ENCODE data around the gene ACTR3.

Gene ACTR3

GRCh38 chr2:113888641-113889470, 1.0 kb upstream of the ACTR3 start:
- peak overlapping the region; percentile 92 for H3K4me3 ChIP-seq (ENCODE audit: low read length)
- TF ChIP-seq ZNF274 (IDR thresholded peaks at IDR 0.05; ENCODE audit: low read depth, low read length) = no peak

DNA sequence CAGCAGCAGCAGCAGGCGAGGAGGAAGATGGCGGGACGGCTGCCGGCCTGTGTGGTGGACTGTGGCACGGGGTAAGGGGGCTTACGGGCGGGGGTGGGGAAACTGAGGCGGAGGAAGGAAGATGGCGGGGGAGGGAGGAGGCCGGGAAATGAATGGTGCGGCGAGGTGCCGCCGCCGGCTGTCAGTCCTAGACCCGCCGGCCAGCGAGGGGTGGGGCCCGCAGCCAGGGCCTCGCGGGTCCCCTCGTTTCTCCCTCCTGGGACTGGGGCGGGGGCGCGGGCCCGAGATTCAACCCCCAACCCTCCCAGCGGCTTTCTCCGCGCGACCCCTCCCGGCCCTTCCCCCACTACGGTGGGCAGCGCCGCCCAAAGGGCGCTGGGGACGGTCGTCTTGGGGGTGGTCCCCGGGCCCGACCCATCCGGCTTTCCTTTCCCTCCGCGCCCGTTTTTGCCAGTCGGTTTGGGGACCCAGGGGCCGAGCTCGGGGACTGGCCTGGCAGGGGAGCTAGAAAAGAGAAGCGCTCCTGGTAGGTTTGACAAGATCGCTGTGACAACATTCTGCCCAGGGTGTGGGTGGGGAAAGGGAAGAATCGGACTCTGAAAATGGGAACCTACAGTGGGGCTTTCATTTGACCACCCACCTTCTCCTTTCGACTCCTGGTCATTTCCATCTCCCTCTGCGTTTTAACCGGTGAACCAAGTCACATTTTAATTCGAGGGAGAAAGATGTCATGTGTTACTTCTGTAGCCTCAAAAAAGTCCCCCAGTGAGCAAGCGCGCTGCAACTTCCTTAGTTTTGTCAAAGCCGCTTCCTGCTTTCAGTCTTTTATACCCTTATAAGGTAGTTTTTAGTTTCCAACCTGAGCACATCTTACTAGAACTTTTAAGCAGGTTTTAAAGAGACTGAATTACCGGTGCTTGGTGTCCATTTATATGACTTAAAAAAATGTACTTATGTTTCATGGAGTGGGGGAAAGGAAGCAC, 655 bp downstream of the ACTR3 start:
- no peak for TF ChIP-seq ZNF274 (IDR thresholded peaks at IDR 0.05; ENCODE audit: low read depth, low read length)
- peak overlapping the region; percentile 96 for H3K4me3 ChIP-seq (ENCODE audit: low read length)

DNA sequence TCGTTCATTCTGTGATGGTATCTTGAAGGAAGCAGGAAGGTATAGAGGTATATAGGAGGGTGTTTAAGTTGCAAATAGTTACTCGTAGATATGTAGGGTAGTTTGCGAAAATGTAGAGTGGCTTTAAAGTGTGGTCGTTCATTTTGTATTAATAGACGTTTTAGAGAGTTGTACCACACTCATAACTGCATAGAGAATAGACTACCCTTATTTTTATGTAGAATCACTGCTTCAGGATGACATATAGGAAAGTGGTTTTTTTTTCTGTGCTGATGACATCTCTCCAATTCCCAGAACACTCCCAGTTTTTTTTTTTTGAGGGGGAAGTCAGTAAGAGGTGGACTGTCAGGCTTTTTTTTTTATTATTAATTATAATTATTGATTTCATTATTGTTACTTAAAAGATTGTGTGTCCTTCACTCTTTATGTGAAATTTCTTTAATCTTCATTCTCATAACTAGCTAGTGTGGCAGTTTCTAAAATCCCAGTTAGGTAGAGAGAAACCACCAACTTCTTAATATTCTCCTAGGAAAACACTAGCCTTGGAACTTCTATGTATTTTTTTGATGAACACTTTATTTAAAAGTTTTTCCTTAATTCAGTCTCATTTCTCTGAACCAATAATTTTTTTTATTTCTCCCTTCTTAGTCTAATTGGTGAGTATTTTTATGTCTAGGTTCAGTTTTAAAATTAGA, 1.5 kb downstream of the ACTR3 start:
- no peak for TF ChIP-seq ZNF274 (IDR thresholded peaks at IDR 0.05; ENCODE audit: low read depth, low read length)
- peak overlapping the region; percentile 96; the same call in 1 of the 2 replicates for H3K4me3 ChIP-seq (ENCODE audit: low read length)

DNA sequence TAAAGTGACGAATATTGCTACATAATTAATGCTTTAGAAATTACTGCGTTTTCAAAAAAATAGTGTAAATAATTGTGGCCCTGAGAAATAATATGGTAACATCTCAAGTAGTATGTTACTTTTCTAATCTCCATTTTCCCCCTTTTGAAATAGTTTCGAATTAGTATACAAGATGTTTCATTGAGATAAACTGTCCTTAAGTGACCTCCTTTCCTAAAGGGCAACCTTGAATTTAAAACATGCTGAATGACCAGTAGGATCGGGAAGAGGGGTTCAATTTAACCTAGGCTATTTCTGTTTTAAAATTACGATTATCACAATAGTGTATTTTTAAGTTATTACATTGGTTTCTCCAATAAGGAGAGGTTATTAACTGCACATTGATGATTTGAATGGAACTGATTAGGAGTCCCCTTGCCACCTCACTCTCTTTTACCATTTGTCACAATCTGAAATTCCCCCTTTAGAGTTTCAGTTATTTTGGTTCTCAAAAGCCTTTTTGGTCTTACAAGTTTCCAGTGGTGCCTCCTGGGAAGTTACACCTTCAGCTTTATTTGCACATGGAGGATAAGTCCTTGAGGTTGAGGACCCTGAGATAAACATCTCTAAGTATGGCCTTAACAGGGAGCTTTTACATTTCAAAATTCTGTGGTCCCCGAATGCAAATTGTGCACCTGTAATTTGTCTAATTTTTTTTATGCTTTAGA, 2.3 kb downstream of the ACTR3 start:
- TF ChIP-seq ZNF274 (IDR thresholded peaks at IDR 0.05; ENCODE audit: low read depth, low read length) = no peak
- peak overlapping the region; percentile 96 for H3K4me3 ChIP-seq (ENCODE audit: low read length)

GRCh38 chr2:113894156-113894743, 4.4 kb downstream of the ACTR3 start:
- no peak overlapping the region; the same call in 1 of the 2 replicates for H3K4me3 ChIP-seq (ENCODE audit: low read length)

DNA sequence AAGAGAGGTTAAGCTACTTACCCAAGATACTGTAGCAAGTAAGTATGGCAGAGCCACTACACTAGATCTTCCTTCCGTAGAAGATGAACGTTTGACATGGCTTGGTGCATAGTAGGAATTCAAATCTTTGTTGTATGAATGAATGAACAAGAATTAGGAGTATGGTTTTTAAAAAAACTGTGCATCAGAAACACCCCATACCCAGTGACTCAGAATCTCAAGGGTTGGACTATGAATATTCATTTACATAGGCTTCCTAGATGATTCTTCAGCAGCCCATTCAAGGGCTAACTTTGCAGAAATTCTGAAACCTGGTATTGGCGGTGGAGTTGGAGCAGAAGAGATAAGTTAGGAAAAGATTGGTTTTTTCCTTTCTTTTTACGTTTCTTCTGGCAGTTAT, 5.4 kb downstream of the ACTR3 start:
- no peak overlapping the region; the same call in 1 of the 2 replicates for H3K4me3 ChIP-seq (ENCODE audit: low read length)
- TF ChIP-seq ZNF274 (IDR thresholded peaks at IDR 0.05; ENCODE audit: low read depth, low read length) = no peak

More at GRCh38 chr2:113894156-113894743, 4.4 kb downstream of the ACTR3 start:
- TF ChIP-seq ZNF274 (IDR thresholded peaks at IDR 0.05; ENCODE audit: low read depth, low read length) = no peak

DNA sequence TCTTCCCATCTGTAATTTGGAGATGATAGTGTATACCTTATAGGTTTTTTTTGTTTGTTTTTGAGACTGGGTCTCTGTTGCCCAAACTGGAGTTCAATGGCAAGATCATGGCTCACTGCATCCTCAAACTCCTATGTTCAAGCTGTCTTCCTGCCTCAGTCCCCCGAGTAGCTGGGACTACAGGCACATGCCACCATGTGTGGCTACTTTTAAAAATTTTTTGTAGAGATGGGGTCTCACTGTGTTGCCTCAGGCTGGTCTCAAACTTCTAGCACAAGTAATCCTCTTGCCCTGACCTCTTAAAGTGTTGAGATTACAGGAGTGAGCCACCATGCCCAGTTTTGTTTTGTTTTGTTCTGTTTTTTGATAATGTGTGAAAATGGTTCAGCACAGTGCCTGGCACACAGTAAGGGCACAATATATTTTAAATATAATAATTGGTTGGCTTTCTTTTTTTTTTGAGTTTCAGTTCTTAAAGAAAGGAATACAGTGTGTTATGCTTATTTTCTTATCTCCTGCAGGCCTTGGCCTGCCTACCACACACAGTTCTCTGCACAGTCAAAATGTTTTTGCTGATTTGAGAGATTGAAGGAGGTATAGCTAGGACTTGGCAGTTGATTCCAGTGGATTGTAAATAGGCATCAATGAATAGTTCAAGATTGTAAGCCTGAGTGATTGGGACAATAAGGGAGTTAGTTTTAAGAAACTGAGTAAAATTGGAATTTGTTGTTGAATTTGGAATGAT, 6.1 kb downstream of the ACTR3 start:
- peak overlapping the region; percentile 43 for H3K4me3 ChIP-seq (ENCODE audit: low read length)
- TF ChIP-seq ZNF274 (IDR thresholded peaks at IDR 0.05; ENCODE audit: low read depth, low read length) = no peak

GRCh38 chr2:113896791-113897190, 6.9 kb downstream of the ACTR3 start:
- no peak overlapping the region for H3K4me3 ChIP-seq (ENCODE audit: low read length)
- TF ChIP-seq ZNF274 (IDR thresholded peaks at IDR 0.05; ENCODE audit: low read depth, low read length) = no peak

GRCh38 chr2:113898081-113898480, 8.2 kb downstream of the ACTR3 start:
- H3K4me3 ChIP-seq (ENCODE audit: low read length) = no peak overlapping the region
- TF ChIP-seq ZNF274 (IDR thresholded peaks at IDR 0.05; ENCODE audit: low read depth, low read length) = no peak

DNA sequence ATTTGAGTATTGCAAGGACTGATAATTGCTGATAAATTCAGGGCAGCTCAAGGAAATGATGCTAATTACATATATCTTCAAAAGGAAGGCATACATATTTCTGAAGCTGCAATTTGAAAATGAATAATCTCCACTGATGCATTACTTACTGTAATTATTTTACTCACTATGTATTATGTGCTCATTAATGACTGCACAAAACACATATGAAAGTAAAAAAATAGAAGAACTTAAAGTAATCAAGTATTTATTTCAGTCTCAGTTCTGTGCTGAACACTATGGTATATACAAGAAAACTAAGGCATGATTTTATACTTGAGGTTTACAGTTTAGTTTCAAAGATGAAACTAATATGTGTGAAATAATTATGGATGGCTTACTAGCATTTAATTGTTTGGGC, 9.3 kb downstream of the ACTR3 start:
- no peak for TF ChIP-seq ZNF274 (IDR thresholded peaks at IDR 0.05; ENCODE audit: low read depth, low read length)
- H3K4me3 ChIP-seq (ENCODE audit: low read length) = no peak overlapping the region

- no peak for TF ChIP-seq ZNF274 (IDR thresholded peaks at IDR 0.05; ENCODE audit: low read depth, low read length)
- no peak overlapping the region for H3K4me3 ChIP-seq (ENCODE audit: low read length)
Measured at GRCh38 chr2:113901943-113902342, 12.1 kb downstream of the ACTR3 start.

DNA sequence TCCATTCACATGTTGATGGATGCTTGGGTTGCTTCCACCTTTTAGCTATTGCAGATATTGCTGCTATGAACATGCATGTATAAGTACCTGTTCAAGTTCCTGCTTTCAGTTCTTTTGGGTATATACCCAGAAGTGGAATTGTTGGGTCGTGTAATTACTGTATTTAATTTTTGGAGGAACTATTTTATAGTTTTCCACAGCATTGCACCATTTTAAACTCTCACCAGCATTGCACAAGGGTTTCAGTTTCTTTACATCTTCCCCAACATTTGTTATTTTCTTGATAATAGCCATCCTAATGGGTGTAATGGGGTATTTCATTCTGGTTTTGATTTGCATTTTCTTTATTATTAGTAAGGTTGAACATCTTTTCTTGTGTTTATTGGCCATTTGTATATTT, 16.0 kb downstream of the ACTR3 start:
- no peak overlapping the region for H3K4me3 ChIP-seq (ENCODE audit: low read length)
- no peak for TF ChIP-seq ZNF274 (IDR thresholded peaks at IDR 0.05; ENCODE audit: low read depth, low read length)
